ENCODE results near the gene CALHM4. TPM values are rescaled to one million over a fixed set of nuclear protein-coding genes. Genes with fewer than 3 reads are reported as not detected.
"Not testable (repeated sequence)": the region's sequence is repeated elsewhere in the genome, so short reads cannot be mapped to it uniquely, and the experiment has no call there.

CALHM4 gene
- total RNA-seq, 1 donor from 2014 or later, result 2.4 TPM

GRCh38 chr6:116575227-116575626 is 21.7 kb downstream of the CALHM4 start:
- DNase-seq (ENCODE audit: low spot score), result no peak

- DNase-seq (ENCODE audit: low spot score), result no peak
Measured at GRCh38 chr6:116577486-116577885, 23.9 kb downstream of the CALHM4 start.

- no peak for DNase-seq (ENCODE audit: low spot score)
Measured at GRCh38 chr6:116578335-116578734, 24.8 kb downstream of the CALHM4 start.

GRCh38 chr6:116579143-116579542 is 25.6 kb downstream of the CALHM4 start:
- no peak for DNase-seq (ENCODE audit: low spot score)

- DNase-seq (ENCODE audit: low spot score), result no peak
Measured at GRCh38 chr6:116580198-116580597, 26.6 kb downstream of the CALHM4 start.

GRCh38 chr6:116586276-116586675 is 32.7 kb downstream of the CALHM4 start:
- no peak for DNase-seq (ENCODE audit: low spot score)

GRCh38 chr6:116586738-116587137 is 33.2 kb downstream of the CALHM4 start:
- no peak for DNase-seq (ENCODE audit: low spot score)

GRCh38 chr6:116595247-116595646 is 41.7 kb downstream of the CALHM4 start:
- DNase-seq (ENCODE audit: low spot score), result no peak

GRCh38 chr6:116596815-116597214 is 43.3 kb downstream of the CALHM4 start:
- DNase-seq (ENCODE audit: low spot score), result peak; percentile 27

- not testable (repeated sequence) for DNase-seq (ENCODE audit: low spot score)
Measured at GRCh38 chr6:116603916-116604315, 50.4 kb downstream of the CALHM4 start.

GRCh38 chr6:116604868-116605267 is 51.3 kb downstream of the CALHM4 start:
- DNase-seq (ENCODE audit: low spot score), result not testable (repeated sequence)

GRCh38 chr6:116605935-116606334 is 52.4 kb downstream of the CALHM4 start:
- no peak for DNase-seq (ENCODE audit: low spot score)

Other genes with a start within 250 kb of the CALHM4 start
- gene DSE, start 182.8 kb upstream of the CALHM4 start, total RNA-seq (ENCODE audit: insufficient read depth, low replicate concordance), result 76.8 TPM
- 25.5 TPM for gene CALHM6, start 92.4 kb upstream of the CALHM4 start, total RNA-seq (ENCODE audit: insufficient read depth, low replicate concordance)
- gene CALHM5, start 42.1 kb upstream of the CALHM4 start, total RNA-seq (ENCODE audit: insufficient read depth, low replicate concordance), result 12.0 TPM
- 1.4 TPM for gene TRAPPC3L, start 8.1 kb upstream of the CALHM4 start, total RNA-seq (ENCODE audit: insufficient read depth, low replicate concordance)
- gene RWDD1, start 17.8 kb downstream of the CALHM4 start, total RNA-seq (ENCODE audit: insufficient read depth, low replicate concordance), result 21.9 TPM
- gene RSPH4A, start 62.7 kb downstream of the CALHM4 start, total RNA-seq (ENCODE audit: insufficient read depth, low replicate concordance), result 5.1 TPM
- 23.6 TPM for gene ZUP1, start 115.0 kb downstream of the CALHM4 start, total RNA-seq (ENCODE audit: insufficient read depth, low replicate concordance)
- gene KPNA5, start 127.5 kb downstream of the CALHM4 start, total RNA-seq (ENCODE audit: insufficient read depth, low replicate concordance), result 14.4 TPM
- gene FAM162B, start 212.0 kb downstream of the CALHM4 start, total RNA-seq (ENCODE audit: insufficient read depth, low replicate concordance), result 2.2 TPM

Measured in umbilical cord (tissue), 2 donors.